ENCODE data around the gene ELP2.

DNA sequence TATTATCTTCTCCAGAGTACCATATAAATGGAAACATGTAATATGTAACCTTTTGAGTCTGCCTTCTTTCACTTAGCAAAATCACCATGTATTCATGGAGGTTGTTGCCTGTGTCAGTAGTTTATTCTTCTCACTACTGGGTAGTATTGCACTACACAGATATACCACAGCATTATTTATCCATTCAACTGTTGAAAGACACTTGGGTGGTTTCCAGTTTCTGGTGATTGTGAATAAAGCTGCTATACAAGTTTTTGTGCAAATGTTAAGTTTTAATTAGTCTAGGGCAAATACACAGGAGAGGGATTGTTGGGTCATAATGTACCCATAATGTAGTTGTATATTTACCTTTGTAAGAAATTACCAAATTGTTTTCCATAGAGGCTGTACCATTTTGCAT, 32.7 kb upstream of the ELP2 start:
- TF ChIP-seq, protein P1, sequence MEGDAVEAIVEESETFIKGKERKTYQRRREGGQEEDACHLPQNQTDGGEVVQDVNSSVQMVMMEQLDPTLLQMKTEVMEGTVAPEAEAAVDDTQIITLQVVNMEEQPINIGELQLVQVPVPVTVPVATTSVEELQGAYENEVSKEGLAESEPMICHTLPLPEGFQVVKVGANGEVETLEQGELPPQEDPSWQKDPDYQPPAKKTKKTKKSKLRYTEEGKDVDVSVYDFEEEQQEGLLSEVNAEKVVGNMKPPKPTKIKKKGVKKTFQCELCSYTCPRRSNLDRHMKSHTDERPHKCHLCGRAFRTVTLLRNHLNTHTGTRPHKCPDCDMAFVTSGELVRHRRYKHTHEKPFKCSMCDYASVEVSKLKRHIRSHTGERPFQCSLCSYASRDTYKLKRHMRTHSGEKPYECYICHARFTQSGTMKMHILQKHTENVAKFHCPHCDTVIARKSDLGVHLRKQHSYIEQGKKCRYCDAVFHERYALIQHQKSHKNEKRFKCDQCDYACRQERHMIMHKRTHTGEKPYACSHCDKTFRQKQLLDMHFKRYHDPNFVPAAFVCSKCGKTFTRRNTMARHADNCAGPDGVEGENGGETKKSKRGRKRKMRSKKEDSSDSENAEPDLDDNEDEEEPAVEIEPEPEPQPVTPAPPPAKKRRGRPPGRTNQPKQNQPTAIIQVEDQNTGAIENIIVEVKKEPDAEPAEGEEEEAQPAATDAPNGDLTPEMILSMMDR (IDR thresholded peaks at IDR 0.05): no peak
- TF ChIP-seq ZFX (IDR thresholded peaks at IDR 0.05; ENCODE audit: borderline replicate concordance): no peak

Data from 22Rv1 (cell line).